NCI-H2227 (cell line): ENCODE data around the gene CD58.
"Not testable (repeated sequence)": the region's sequence is repeated elsewhere in the genome, so short reads cannot be mapped to it uniquely, and the experiment has no call there.

Source experiments
- DNase-seq: peaks from one replicate; lab custom pipeline; 2025; ENCODE audit not compliant: unreplicated experiment; lab: John Stamatoyannopoulos, UW

The CD58 gene

DNA sequence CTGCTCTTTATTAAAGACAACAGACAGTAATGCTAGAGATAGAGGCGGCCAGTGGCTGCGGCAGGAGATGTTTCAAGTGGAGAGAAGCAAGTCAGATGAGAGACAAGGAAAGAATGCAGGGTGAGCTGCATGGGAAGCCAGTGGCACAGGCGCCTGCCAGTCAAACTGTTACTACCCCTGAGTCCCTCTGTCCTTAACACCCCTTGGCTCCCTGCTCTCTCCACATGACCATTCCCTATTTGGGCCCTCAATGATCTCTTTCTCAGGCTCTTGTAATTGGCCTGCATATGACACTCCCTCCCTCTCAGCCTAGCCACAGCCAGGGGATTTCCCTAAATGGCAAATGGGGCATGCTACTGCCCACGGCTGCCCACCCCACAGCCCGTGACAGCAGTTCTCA is 22.6 kb upstream of the CD58 start:
- DNase-seq, result not testable (repeated sequence)

- not testable (repeated sequence) for DNase-seq
Measured at GRCh38 chr1:116591951-116592605, 21.3 kb upstream of the CD58 start.

- DNase-seq, result not testable (repeated sequence)
Measured at GRCh38 chr1:116591006-116591950, 20.5 kb upstream of the CD58 start.

GRCh38 chr1:116590359-116591005 is 19.7 kb upstream of the CD58 start:
- DNase-seq, result not testable (repeated sequence)

DNA sequence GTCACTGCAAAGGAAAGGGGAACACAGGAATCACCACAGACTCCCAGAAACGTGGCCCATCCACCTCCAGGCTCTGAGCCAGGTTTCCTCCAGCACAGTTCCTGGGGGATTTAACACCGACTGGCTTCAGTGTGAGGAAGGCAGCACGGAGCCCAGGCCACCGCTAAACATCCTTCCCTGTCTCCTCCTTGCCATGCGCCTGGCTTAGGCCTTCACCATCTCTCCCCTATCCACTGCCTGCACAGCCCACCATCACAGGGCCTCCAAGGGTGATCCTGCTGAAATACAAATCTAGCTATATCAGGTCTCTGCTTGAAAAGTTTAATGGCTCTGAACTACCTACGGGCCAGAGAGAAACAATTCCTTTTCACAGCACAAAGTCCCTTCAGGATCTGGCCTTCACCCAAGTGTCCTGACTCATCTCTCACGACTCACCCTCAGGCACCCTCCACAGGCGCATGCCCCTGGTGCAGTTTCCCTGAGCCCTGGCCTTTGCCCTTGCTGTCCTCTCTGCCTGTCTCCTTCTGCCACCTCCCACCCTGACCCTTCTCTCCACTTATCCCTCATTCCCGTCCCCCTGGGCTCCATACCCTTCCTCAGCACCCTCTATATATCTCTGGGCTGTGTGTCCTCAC is 18.4 kb upstream of the CD58 start:
- not testable (repeated sequence) for DNase-seq

- DNase-seq, result no peak
Measured at GRCh38 chr1:116587501-116588227, 16.8 kb upstream of the CD58 start.

- DNase-seq, result no peak
Measured at GRCh38 chr1:116586741-116587143, 15.9 kb upstream of the CD58 start.

GRCh38 chr1:116585886-116586285 is 15.1 kb upstream of the CD58 start:
- DNase-seq, result no peak

DNA sequence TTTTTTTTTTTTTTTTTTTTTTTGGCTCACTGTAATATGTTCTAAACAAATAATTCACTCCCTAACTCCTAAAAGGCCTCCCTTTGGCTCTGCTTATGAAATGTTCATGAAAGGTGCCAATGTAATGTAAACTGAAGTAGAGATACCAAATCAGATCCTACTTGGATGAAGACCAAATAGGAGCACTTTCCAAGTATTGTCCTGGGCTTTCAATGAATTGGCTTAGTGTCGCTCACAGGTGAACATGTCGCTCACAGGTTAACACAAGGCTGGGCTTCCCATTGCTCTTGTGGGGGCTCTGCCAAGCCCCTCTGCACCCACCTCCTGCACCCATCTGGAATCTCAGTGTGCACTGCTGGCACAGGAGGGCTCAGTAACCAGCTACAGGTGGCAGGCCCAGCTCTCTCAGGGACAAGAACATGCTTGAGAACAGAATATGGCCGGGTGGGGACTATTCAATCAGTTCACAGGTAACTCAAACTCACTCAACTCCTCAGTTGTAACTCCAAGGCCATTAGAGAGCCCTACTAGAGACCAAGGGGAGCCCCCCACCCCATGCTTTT is 10.6 kb upstream of the CD58 start:
- no peak for DNase-seq

- DNase-seq, result no peak
Measured at GRCh38 chr1:116580446-116581322, 9.9 kb upstream of the CD58 start.

- no peak for DNase-seq
Measured at GRCh38 chr1:116579259-116579875, 8.5 kb upstream of the CD58 start.

DNA sequence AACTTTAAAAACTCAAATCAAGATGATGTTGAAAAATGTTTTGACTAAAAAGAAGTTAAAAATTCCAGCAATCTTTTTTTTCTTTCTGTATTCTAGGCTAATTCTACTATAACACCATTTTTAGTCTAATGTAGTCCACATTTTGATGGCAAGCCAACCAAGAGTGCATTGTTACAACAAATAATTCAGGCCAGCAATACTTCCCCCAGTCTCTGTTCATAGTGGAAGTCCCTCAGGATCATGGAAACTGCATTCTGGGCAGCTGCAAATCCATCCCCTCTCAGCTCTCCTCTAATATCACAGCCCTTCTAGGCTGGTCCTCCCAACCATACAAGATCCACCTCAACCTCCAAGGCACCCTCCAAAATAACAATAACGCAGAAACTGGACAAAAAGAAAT is 7.8 kb upstream of the CD58 start:
- no peak for DNase-seq

- no peak for DNase-seq
Measured at GRCh38 chr1:116577759-116578314, 7.0 kb upstream of the CD58 start.

DNA sequence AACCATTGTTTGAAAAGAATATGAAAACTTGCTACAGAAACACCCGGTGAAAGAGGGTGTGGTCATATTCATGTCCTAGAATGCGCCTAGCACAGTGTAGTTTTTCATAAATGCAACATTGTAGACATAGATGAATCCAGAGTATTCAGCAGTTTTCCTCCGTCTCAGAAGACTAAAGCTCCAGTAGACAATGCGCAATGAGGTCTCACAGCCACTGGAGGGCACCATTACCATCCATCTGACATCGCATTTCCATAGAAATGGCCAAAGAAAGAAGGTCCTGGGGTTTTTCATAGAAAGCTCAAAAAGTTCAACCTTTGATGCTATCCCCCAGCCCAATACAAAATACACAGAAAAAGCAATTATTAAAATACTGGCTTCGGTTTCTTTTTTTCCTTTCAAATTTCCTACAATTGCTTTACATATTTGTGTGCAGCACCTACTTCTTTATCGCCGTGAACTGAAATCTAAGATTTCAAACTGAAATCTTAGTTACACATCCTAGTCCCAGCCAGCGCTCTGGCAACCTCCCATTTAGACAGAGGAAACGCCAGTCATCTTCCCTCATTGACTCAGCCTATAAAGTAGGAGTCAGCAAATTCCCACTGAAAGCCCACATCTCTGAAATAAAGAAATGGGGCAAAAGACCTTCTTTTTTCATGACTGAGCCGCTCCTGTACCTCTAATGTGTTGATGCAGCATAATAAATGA is 3.9 kb upstream of the CD58 start:
- DNase-seq, result peak; percentile 72

GRCh38 chr1:116573431-116574095 is 2.7 kb upstream of the CD58 start:
- DNase-seq, result no peak

DNA sequence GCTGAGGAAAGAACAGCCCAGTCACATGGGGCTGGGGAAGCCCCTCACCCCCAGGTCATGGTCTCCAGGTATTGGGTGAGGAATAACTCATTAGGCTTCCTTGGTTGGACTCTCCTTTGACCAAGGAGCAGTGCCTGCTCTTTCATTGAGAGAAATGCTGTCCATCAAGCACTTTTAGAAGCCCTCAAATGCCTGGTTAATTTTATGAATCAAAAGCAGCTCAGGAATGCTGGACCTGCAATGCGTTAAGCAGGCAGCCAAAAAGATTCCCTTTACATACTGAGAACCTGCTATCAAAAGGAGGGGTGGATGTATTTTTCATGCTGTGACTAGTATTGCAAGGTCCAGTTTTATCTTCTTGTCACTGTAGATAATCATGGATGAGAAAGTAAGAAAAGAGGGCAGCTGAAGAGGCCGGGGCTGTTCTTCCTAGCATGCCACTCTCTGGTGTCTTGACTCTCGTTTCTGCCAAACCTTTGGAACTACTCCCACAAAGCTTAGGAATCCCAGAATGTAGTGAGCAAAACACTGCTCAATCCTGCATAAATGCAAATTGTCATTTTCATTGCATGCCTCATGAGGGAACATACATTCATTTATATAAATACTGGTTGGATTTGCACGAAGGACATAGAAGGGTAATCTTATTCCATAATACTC is 2.1 kb upstream of the CD58 start:
- no peak for DNase-seq

DNA sequence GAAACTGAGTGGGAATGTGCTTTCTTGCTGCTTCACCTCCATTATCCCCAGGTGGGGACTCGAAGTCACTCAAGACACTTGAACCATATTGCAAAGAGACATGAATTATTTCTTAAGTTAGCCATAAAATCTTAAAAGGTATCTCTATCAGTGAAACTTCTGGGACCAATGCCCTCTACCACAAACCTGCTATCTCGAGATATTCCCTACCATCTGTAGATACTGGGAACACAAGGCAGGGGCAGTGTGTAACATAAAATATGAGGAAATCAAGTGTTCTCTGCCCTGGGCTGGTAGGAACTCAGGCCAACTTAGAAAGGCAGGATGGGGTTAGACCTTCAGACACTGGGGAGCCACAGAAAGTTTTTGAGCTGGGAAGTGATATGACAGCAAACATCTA is 1.3 kb upstream of the CD58 start:
- DNase-seq, result no peak
